Cardiac fibroblast (primary cell): Measurements from ENCODE around the gene PHF21A.
A peak's percentile ranks its signal among the peaks of the same experiment; 100 is the strongest.

Experiments used
- DNase-seq, 2 donors: peaks; one replicate each; pipeline versions ENCODE4 v3.0.0 to v3.0.0-alpha.2; 2010; ENCODE audit warnings: low read depth in 2 of 2
- H3K4me3 ChIP-seq, 2 donors: replicated peaks in 1 of 2; 1 replicate in 1 of 2; 2 replicates in 1 of 2; pipeline ENCODE4 v1.5.1; 2011; ENCODE audit warnings: low read depth in 2 of 2, low read length in 2 of 2, mild to moderate bottlenecking in 2 of 2, moderate library complexity in 1 of 2
- TF ChIP-seq, protein P1 (sequence below): IDR thresholded peaks from one replicate; pipeline ENCODE4 v1.5.1; 2011; ENCODE audit warnings: low read depth, mild to moderate bottlenecking, low read length, inconsistent platforms

Gene PHF21A

DNA sequence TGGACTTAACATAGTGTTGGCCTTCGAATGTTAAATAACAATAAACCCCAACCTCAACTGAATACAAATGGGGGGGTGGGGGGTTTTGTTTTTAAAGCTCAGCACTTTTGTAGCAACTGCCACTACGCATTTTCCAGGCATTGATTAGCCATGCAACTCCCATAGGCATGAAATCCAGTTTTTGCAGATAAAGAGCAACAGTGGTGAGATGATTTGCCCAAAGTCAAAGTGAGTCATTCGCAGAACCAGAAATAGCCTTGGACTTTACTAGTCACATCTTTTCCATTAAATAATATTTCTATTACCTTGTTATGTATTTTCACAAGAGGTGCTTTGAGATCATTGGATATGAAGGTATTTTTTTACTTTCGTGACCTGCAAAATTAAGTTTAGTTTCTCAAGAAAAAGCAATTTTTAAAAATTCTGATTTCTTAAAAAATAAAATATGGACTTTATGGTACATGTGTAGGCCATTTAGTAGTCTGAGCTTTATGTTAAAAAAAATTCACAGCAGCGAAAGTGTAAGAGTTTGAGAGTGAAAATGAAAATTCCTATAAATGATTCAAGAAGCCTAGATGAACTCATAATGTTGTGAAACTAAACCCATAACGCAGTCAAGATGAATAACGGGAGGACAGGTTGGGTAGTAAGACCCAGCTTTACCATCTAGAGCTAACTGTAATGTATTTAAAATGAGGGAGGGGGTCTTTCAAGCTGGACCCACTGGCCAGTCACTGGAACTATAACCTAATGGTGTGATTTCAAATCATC is 1.9 kb upstream of the PHF21A start:
- TF ChIP-seq, protein P1, sequence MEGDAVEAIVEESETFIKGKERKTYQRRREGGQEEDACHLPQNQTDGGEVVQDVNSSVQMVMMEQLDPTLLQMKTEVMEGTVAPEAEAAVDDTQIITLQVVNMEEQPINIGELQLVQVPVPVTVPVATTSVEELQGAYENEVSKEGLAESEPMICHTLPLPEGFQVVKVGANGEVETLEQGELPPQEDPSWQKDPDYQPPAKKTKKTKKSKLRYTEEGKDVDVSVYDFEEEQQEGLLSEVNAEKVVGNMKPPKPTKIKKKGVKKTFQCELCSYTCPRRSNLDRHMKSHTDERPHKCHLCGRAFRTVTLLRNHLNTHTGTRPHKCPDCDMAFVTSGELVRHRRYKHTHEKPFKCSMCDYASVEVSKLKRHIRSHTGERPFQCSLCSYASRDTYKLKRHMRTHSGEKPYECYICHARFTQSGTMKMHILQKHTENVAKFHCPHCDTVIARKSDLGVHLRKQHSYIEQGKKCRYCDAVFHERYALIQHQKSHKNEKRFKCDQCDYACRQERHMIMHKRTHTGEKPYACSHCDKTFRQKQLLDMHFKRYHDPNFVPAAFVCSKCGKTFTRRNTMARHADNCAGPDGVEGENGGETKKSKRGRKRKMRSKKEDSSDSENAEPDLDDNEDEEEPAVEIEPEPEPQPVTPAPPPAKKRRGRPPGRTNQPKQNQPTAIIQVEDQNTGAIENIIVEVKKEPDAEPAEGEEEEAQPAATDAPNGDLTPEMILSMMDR = no peak
- H3K4me3 ChIP-seq = no peak overlapping the region
- peak; percentile 55 to 57 for DNase-seq

DNA sequence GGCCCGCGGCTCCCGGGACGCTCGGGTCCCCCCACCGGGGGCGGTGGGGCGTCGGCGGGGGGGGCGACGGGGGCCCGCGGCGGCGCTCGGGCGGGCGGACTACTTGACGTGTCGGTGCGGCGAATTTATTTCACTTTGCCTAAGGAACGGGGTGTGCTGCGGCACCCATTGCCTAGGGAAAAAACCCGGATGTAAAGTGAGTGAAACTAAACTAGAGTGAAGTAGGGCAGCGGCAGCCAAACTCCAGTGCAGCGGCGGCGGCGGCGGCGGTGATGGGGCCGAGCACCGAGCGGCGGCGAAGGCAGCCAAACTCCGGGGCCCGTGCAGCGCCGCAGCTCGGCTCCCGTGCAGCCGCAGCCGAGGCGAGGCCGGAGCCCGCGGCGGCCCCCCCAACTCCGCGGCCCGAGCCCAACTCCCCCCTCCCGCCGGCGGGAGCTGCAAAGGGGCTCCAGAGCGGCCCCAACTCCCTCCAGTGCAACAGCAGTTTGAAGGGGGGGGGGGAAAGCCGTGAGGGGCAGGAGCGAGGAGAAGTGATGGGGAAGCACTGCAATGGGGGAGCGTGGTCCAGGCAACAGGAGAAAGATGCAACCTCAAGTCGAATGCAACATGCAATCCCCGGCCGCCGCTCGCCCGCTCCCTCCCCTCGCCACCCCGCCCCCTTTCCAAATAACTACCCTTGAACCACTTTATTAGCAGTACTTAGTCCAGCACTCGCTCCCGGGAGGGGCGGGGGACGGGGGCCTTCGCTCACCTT is 647 bp upstream of the PHF21A start:
- H3K4me3 ChIP-seq = peak overlapping the region; percentile 67 to 68
- TF ChIP-seq, protein P1 = no peak
- peak; percentile 96 to 97 for DNase-seq

DNA sequence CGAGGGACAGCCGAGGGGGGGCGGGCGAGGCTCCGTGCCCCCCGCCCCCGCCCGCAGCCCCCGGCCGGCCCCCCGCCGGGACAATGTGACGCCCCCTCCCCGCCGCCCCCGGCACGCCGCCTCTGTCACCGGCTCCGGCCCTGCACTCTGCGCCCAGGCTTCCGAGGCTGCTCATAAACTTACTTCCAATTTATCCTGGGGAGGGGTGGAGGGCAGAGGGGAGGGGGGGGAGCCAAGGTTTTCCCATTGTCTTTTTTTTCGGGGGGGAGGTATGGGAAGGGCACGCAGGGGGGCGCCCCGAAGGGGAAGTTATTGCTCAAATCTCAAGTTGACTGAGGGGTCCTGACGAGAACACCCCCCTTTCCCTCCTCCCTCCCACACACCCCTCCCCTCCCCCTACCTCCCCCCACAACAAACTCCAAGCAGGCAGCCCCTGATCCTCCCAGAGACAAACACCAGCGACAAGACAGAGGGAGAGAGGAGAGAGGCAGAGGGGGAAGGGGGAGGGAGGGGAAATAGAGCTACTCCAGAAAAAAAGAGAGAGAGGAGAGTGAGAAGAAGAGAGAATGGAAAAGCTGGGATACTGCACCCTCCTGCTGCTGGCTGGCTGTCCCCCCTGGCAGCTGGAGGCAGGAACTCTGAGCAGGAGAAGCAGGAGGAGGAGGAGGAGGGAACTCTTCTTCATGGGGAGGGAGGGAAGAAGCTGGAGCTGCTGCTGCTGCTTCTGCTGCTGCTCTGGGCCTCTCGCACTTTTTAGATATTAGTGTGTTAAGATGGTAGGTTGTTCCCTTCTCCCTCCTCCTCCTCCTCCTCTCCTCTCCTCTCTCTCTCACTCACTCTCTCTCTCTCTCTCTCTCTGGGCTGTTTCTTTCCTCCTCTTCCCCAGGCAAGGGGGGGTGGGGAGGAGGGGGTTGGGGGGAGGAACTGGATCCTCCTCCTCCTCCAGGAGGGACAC is 631 bp downstream of the PHF21A start:
- DNase-seq = peak in 1 of 2 donors; percentile 87
- TF ChIP-seq, protein P1 = no peak
- H3K4me3 ChIP-seq = peak overlapping the region; percentile 67 to 68

DNA sequence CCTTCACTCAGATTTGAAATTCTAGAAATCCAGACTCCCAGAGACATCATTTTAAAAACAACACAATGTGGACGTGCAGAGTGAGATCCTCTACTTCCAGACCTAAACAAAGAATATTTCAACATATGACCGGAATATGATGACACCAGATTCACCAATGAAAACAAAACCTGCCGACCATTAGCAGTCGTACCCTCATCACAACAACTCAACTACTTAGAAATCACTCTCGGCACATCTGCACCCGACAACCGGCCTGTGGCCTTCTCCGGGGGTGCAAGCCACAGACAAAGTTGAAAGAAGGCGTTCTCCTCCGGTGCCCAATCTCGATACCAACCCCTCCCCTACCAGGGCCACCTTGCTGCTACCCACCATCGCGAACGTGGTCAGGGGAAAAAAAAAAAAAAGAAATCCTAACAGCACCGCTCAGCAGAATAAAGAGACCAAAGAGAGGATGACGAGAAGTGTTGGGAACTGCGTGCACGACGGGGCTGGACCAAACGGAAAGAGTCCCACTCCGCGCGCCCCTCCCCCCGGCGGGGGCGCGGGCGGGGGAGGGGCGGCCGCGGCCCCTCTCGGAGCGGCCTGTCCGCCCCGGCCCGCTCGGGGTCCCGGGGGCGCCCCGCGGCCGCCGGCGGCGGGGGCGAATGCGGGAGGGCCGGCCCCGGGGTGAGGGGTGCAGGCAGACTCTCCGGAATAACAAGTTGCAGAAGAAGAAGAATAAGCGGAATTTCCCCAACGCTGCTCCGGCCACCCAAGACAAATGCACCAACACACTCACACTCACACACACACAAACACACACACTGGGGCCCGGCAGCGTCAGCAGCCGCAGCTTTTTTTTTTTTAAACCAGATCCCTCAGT is 1.7 kb downstream of the PHF21A start:
- TF ChIP-seq, protein P1 = no peak
- H3K4me3 ChIP-seq = peak overlapping the region; percentile 67 to 68
- peak; percentile 77 to 82 for DNase-seq

DNA sequence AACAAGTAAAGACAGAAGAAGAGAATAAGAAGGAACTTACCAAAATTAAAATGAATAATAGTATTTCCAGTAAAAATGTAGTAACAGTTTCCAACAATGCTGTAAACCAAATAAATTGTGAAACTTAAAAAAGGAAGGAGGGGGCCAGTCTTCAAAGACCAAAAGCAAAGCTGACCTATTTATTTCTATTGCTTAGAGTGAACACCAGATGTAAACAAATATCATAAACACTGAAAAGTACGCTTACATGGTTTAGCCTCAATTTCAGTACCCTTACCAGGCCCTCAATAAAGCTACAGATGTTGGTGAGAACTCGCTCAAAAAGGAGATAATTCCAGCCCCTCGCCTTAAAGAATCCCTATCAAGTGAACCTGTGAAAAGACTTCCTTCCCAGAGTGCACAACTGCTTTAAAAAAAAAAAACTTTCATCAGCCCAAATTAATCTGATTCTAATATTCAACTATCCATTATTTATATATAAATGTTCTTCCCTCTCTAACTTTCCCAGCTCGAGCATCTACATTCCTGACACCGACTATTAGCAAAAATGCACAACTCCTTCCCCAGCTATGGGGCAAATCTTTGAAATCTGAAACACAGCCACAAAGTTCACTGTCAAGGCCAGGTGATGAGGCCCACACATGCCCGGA is 2.4 kb downstream of the PHF21A start:
- TF ChIP-seq, protein P1 = no peak
- H3K4me3 ChIP-seq = peak overlapping the region; percentile 67 to 68
- DNase-seq = no peak
